HCT116 (cell line): Measurements from ENCODE around the gene ELF1.

Experiments used
- EZH2 ChIP-seq: fragments of 200-600 bp; sonication (generic); IDR thresholded peaks from 2 replicates; pipeline ENCODE4 v1.6.1; 2017; ENCODE audit warnings: antibody characterized with exemption, mixed run types
- POLR2AphosphoS5 ChIP-seq: IDR thresholded peaks from 2 replicates; pipeline ENCODE4 v1.6.1; 2011; ENCODE audit warnings: mild to moderate bottlenecking, low read depth, low read length, moderate library complexity
- TF ChIP-seq, protein P1 (sequence below), 3 experiments: fragments of 200-600 bp in 1 of 3; sonication (generic) in 1 of 3; IDR thresholded peaks in 2 of 3; conservative IDR thresholded peaks in 1 of 3; 2 replicates each; pipeline ENCODE4 v1.5.1; 2012 to 2017; ENCODE audit warnings: low read depth in 2 of 3, low read length in 2 of 3, antibody characterized with exemption in 1 of 3, borderline replicate concordance in 1 of 3, control low read depth in 1 of 3, mild to moderate bottlenecking in 1 of 3, mixed read lengths in 1 of 3, mixed run types in 1 of 3, moderate library complexity in 1 of 3; ENCODE audit not compliant: insufficient read depth in 1 of 3
- TF ChIP-seq, protein P2 (sequence below): IDR thresholded peaks from 2 replicates; pipeline ENCODE4 v1.6.1; 2011; ENCODE audit warnings: mild to moderate bottlenecking, low read length, moderate library complexity; ENCODE audit not compliant: insufficient replicate concordance; ENCODE audit errors: extremely low read depth

DNA sequence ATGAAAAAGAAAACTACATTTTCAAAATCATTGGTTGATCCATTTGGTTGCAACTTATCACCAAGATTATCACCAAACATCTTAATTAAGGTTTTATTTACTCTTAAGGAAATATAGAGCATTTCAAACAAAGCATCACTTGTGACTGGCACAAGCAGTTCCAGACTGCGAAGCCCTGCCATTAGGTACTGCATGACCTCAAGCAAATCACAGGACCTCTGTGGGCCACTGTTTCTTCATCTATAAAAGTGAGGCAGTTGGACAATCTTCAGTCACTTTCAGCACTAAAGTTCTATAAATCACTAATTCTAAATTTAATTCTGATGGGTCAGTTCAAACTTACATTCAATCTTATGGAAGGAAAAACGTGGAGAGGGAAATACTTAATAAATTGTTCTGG, 2.0 kb downstream of the ELF1 start:
- TF ChIP-seq, protein P1, sequence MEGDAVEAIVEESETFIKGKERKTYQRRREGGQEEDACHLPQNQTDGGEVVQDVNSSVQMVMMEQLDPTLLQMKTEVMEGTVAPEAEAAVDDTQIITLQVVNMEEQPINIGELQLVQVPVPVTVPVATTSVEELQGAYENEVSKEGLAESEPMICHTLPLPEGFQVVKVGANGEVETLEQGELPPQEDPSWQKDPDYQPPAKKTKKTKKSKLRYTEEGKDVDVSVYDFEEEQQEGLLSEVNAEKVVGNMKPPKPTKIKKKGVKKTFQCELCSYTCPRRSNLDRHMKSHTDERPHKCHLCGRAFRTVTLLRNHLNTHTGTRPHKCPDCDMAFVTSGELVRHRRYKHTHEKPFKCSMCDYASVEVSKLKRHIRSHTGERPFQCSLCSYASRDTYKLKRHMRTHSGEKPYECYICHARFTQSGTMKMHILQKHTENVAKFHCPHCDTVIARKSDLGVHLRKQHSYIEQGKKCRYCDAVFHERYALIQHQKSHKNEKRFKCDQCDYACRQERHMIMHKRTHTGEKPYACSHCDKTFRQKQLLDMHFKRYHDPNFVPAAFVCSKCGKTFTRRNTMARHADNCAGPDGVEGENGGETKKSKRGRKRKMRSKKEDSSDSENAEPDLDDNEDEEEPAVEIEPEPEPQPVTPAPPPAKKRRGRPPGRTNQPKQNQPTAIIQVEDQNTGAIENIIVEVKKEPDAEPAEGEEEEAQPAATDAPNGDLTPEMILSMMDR (IDR thresholded peaks at IDR 0.05 in 2 of 3, conservative IDR thresholded peaks at IDR 0.05 in 1 of 3; ENCODE audit: borderline replicate concordance in 1 of 3, insufficient read depth in 1 of 3, low read depth in 2 of 3, low read length in 2 of 3): no peak
- no peak for TF ChIP-seq POLR2AphosphoS5
- TF ChIP-seq, protein P2, sequence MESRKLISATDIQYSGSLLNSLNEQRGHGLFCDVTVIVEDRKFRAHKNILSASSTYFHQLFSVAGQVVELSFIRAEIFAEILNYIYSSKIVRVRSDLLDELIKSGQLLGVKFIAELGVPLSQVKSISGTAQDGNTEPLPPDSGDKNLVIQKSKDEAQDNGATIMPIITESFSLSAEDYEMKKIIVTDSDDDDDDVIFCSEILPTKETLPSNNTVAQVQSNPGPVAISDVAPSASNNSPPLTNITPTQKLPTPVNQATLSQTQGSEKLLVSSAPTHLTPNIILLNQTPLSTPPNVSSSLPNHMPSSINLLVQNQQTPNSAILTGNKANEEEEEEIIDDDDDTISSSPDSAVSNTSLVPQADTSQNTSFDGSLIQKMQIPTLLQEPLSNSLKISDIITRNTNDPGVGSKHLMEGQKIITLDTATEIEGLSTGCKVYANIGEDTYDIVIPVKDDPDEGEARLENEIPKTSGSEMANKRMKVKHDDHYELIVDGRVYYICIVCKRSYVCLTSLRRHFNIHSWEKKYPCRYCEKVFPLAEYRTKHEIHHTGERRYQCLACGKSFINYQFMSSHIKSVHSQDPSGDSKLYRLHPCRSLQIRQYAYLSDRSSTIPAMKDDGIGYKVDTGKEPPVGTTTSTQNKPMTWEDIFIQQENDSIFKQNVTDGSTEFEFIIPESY: no peak
- no peak for TF ChIP-seq EZH2
